H1 (cell line): ENCODE measurements around the gene ODAD3. TPM values are rescaled to one million over a fixed set of nuclear protein-coding genes. Genes with fewer than 3 reads are reported as not detected.

ENCODE experiments used
- CHD2 ChIP-seq: IDR thresholded peaks from 2 replicates; pipeline ENCODE4 v1.6.1; 2012; ENCODE audit warnings: low read length, improper control_type of control experiment
- CREB1 ChIP-seq: IDR thresholded peaks from 2 replicates; pipeline ENCODE4 v1.6.1; 2012; ENCODE audit warnings: inconsistent platforms
- CTBP2 ChIP-seq: IDR thresholded peaks from 2 replicates; pipeline ENCODE4 v1.7.0; 2011; ENCODE audit warnings: borderline replicate concordance, mild to moderate bottlenecking, moderate library complexity, mixed read lengths, low read length; ENCODE audit not compliant: insufficient read depth, insufficient read length
- EGR1 ChIP-seq: IDR thresholded peaks from 2 replicates; pipeline ENCODE4 v1.6.1; 2011; ENCODE audit warnings: low read depth, low read length, borderline replicate concordance
- EP300 ChIP-seq, 2 experiments: IDR thresholded peaks; 1 replicate in 1 of 2; 2 replicates in 1 of 2; pipeline ENCODE4 v1.6.1; 2011 to 2012; ENCODE audit warnings: low read depth in 2 of 2, low read length in 2 of 2, mild to moderate bottlenecking in 2 of 2, borderline replicate concordance in 1 of 2, inconsistent platforms in 1 of 2, moderate library complexity in 1 of 2
- HDAC2 ChIP-seq, 2 experiments: fragments of 300-600 bp in 1 of 2; sonication (generic) in 1 of 2; IDR thresholded peaks; 2 replicates each; pipeline ENCODE4 v1.6.1; 2011 to 2012; ENCODE audit warnings: low read depth in 2 of 2, low read length in 2 of 2, mild to moderate bottlenecking in 2 of 2, moderate library complexity in 2 of 2, borderline replicate concordance in 1 of 2, inconsistent platforms in 1 of 2
- MAFK ChIP-seq: IDR thresholded peaks from 2 replicates; pipeline ENCODE4 v1.6.1; 2012; ENCODE audit warnings: low read depth, mild to moderate bottlenecking, improper control_type of control experiment, low read length
- MAX ChIP-seq: IDR thresholded peaks from 2 replicates; pipeline ENCODE4 v1.6.1; 2012; ENCODE audit warnings: inconsistent platforms
- PHF8 ChIP-seq: fragments of 200-600 bp; sonication (generic); conservative IDR thresholded peaks from 2 replicates; pipeline ENCODE4 v1.7.1; 2012; ENCODE audit warnings: low read depth, mild to moderate bottlenecking, inconsistent platforms, low read length, moderate library complexity
- POLR2A ChIP-seq, 2 experiments: IDR thresholded peaks; 1 replicate in 1 of 2; 2 replicates in 1 of 2; pipeline ENCODE4 v1.6.1; 2011; ENCODE audit warnings: low read depth in 2 of 2, low read length in 2 of 2, mild to moderate bottlenecking in 2 of 2; ENCODE audit errors: control extremely low read depth in 1 of 2
- RBBP5 ChIP-seq: IDR thresholded peaks from 2 replicates; pipeline ENCODE4 v1.7.1; 2012; ENCODE audit warnings: low read depth, mild to moderate bottlenecking, inconsistent platforms, low read length, moderate library complexity, borderline replicate concordance
- SAP30 ChIP-seq: fragments of 300-600 bp; sonication (generic); IDR thresholded peaks from 2 replicates; pipeline ENCODE4 v1.7.1; 2012; ENCODE audit warnings: low read length, moderate library complexity, mild to moderate bottlenecking, inconsistent platforms; ENCODE audit not compliant: insufficient read depth, insufficient replicate concordance
- SIN3A ChIP-seq, 2 experiments: IDR thresholded peaks in 1 of 2; conservative IDR thresholded peaks in 1 of 2; 2 replicates each; pipeline ENCODE4 v1.6.1; 2011 to 2012; ENCODE audit warnings: low read length in 2 of 2, improper control_type of control experiment in 1 of 2, low read depth in 1 of 2, mild to moderate bottlenecking in 1 of 2
- SP1 ChIP-seq: IDR thresholded peaks from 2 replicates; pipeline ENCODE4 v1.6.1; 2011; ENCODE audit warnings: low read depth, low read length
- SP4 ChIP-seq: IDR thresholded peaks from 2 replicates; pipeline ENCODE4 v1.6.1; 2012; ENCODE audit warnings: low read length, inconsistent platforms
- polyA plus RNA-seq, 7 experiments: library from polyadenylated mRNA; depleted of rRNA in 3 of 7; stranded (reverse) in 5 of 7; unstranded in 2 of 7; fragments of >200 nt in 5 of 7; fragments of 200-250 nt in 2 of 7; gene quantifications; 1 replicate in 5 of 7; 2 replicates in 1 of 7; 4 replicates in 1 of 7; pipeline versions ENCODE4 v1.2.1 to v1.2.3, GENCODE V29; 2011 to 2013; ENCODE audit warnings: missing spikeins in 2 of 7, mixed read lengths in 2 of 7
- total RNA-seq: library from RNA; stranded (reverse); fragmentation: NEBNext Ultra II Directional; extraction: Animal tissue kit (Norgen Biotek cat#: 25700); gene quantifications from 2 replicates; pipeline ENCODE4 v1.2.1, GENCODE V29; 2021

ODAD3 gene
- total and polyA plus RNA-seq, 2 of the 8 experiments (the other 6 are each of a cell fraction or from before 2014, with no cell fraction given): 2.1 to 2.2 TPM

GRCh38 chr19:11479090-11479897 lies 44.4 kb upstream of the ODAD3 start (continued):
- TF ChIP-seq SP1 (peak; percentile 84), EGR1 (peak; percentile 59; the same call in 1 of the 2 replicates), PHF8 (peak; percentile 49; the same call in 1 of the 2 replicates), SP4 (peak; percentile 92; the same call in 1 of the 2 replicates), CREB1 (peak; percentile 56), SAP30 (no peak), HDAC2 (IDR thresholded peaks at IDR 0.05; ENCODE audit: borderline replicate concordance in 1 of 2, low read depth in 2 of 2, low read length in 2 of 2) (peak; percentile 57 to 68; a peak in 1 of 4 replicates), SIN3A (conservative IDR thresholded peaks at IDR 0.05 in 1 of 2, IDR thresholded peaks at IDR 0.05 in 1 of 2; ENCODE audit: low read depth in 1 of 2, low read length in 2 of 2) (peak in 1 of 2 experiments; percentile 94; a peak in 2 of 4 replicates), EP300 (IDR thresholded peaks at IDR 0.05; ENCODE audit: borderline replicate concordance in 1 of 2, low read depth in 2 of 2, low read length in 2 of 2) (peak in 1 of 2 experiments; percentile 63; a peak in 1 of 3 replicates), MAFK (no peak), POLR2A (IDR thresholded peaks at IDR 0.05; ENCODE audit: control extremely low read depth in 1 of 2, low read depth in 2 of 2, low read length in 2 of 2) (no peak; a peak in 1 of 3 replicates), CHD2 (no peak), MAX (peak; percentile 82), RBBP5 (no peak), CTBP2 (peak; percentile 40)
